GM19035 (cell line): ENCODE data around the gene RPL13A.
"Not testable (repeated sequence)": the region's sequence is repeated elsewhere in the genome, so short reads cannot be mapped to it uniquely, and the experiment has no call there.

Experiments
- ATAC-seq: cut with Tn5 transposase; IDR thresholded peaks from one replicate; pipeline ENCODE4 v1.9.1; 2021; ENCODE audit not compliant: unreplicated experiment

RPL13A gene

GRCh38 chr19:49455773-49456172 is 31.6 kb upstream of the RPL13A start:
- ATAC-seq, result no peak

GRCh38 chr19:49456326-49456725 is 31.1 kb upstream of the RPL13A start:
- ATAC-seq, result no peak

GRCh38 chr19:49458567-49458903 is 28.9 kb upstream of the RPL13A start:
- ATAC-seq, result no peak

GRCh38 chr19:49459388-49459787 is 28.0 kb upstream of the RPL13A start:
- ATAC-seq, result no peak

GRCh38 chr19:49461130-49461529 is 26.3 kb upstream of the RPL13A start:
- ATAC-seq, result not testable (repeated sequence)

GRCh38 chr19:49461656-49462055 is 25.8 kb upstream of the RPL13A start:
- no peak for ATAC-seq

- ATAC-seq, result no peak
These were observed 24.9 kb upstream of the RPL13A start for GRCh38 chr19:49462492-49462891.

GRCh38 chr19:49463960-49464740 is 23.3 kb upstream of the RPL13A start:
- ATAC-seq, result no peak

- no peak for ATAC-seq
These were observed 22.0 kb upstream of the RPL13A start for GRCh38 chr19:49465371-49465770.

- ATAC-seq, result no peak
These were observed 19.2 kb upstream of the RPL13A start for GRCh38 chr19:49468199-49468598.

GRCh38 chr19:49468746-49469447 is 18.5 kb upstream of the RPL13A start:
- ATAC-seq, result peak; percentile 63

GRCh38 chr19:49469828-49470614 is 17.4 kb upstream of the RPL13A start:
- ATAC-seq, result peak; percentile 53

- ATAC-seq, result no peak
These were observed 16.8 kb upstream of the RPL13A start for GRCh38 chr19:49470615-49470978.

GRCh38 chr19:49472936-49473335 is 14.5 kb upstream of the RPL13A start:
- ATAC-seq, result no peak

- ATAC-seq, result not testable (repeated sequence)
These were observed 13.9 kb upstream of the RPL13A start for GRCh38 chr19:49473501-49473867.

- peak; percentile 51 for ATAC-seq
These were observed 13.4 kb upstream of the RPL13A start, which contains the start of gene FLT3LG for GRCh38 chr19:49473868-49474541. Gene FLT3LG (plus strand): TSS chr19:49474215. CDS start chr19:49474640, 425 bp downstream.

- ATAC-seq, result no peak
These were observed 12.9 kb upstream of the RPL13A start for GRCh38 chr19:49474542-49474924.

GRCh38 chr19:49475191-49475917 is 12.1 kb upstream of the RPL13A start:
- ATAC-seq, result no peak

GRCh38 chr19:49475995-49476880 is 11.2 kb upstream of the RPL13A start:
- no peak for ATAC-seq
